ENCODE results near the gene EPO. TPM values are rescaled to one million over a fixed set of nuclear protein-coding genes. Genes with fewer than 3 reads are reported as not detected.

Gene EPO
- total and polyA plus RNA-seq, 2 of the 8 experiments (the other 6 are each of a cell fraction or from before 2014, with no cell fraction given) = 0.42 to 0.95 TPM

DNA sequence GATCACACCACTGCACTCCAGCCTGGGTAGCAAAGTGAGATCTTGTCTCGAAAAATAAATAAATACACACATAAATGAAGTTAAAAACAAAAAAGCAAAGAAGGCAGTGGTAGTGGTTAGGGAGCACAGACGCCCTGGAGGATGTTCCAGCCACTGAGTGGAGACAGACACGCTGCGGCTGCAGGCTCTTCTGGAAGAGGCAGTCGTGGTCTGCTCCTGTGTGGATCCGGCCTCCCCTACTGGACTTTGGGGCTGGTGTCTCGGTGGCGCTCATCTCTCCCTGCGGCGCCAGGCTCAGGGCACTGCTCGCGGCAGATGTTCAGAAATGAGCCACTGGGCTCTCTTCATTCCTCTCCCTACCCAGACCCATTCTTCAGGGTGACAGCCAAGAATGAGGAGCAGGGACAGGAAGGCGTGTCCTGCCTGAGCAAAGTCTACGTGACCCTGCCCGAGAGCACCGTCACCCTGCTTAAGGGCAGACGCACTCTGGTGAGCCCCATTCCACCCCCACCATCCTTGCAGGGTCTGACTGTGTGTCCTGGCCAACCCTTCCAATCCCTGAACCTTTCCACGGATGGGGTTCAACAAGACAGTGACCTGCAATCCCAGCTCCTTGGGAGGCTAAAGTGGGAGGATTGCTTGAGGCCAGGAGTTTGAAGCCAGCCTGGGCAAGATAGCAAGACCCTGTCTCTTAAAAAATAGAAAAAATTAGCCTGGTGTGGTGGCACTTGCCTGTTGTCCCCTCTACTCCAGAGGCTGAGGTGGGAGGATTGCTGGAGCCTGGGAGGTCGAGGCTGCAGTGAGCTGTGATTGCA lies 39.3 kb downstream of the EPO start:
- Histone ChIP-seq H3K23me2 (ENCODE audit: low read depth, low read length) (0 out of 2 replicates have a peak, but pooled peaks cover 1% of the 10 kb centered on the region), H3K4me3 (ENCODE audit: extremely low read depth in 1 of 4, insufficient read depth in 2 of 4, low read depth in 3 of 4, low read length in 4 of 4) (no peak overlapping the region), H4K20me1 (replicated peaks in 1 of 2; ENCODE audit: control insufficient read depth in 1 of 2, insufficient read depth in 2 of 2, low read length in 2 of 2) (no peaks in the 10 kb centered on the region), H2BK12ac (ENCODE audit: low read depth, low read length) (no peak overlapping the region), H3K27me3 (replicated peaks in 1 of 4; ENCODE audit: control insufficient read depth in 3 of 4, extremely low read depth in 1 of 4, insufficient read depth in 3 of 4, low read length in 3 of 4) (no peaks in the 10 kb centered on the region), H3K56ac (replicated peaks; ENCODE audit: insufficient read length, low read depth, low read length) (no peak overlapping the region), H2BK20ac (ENCODE audit: low read length) (no peak overlapping the region; the same call in 1 of the 2 replicates), H3K9ac (replicated peaks in 1 of 4; ENCODE audit: extremely low read depth in 1 of 4, low read depth in 3 of 4, low read length in 3 of 4) (no peak overlapping the region), H3K18ac (ENCODE audit: extremely low read depth, low read length) (no peak overlapping the region), H4K91ac (replicated peaks; ENCODE audit: insufficient read length, low read length) (no peak overlapping the region), H2AFZ (ENCODE audit: low read length) (no peak overlapping the region), H3K27ac (ENCODE audit: low read depth, low read length) (no peak overlapping the region), H2BK5ac (ENCODE audit: low read depth, low read length) (no peak overlapping the region), H3K23ac (ENCODE audit: insufficient read length) (no peak overlapping the region), H3K79me1 (ENCODE audit: low read depth, low read length) (no peaks in the 10 kb centered on the region), H2BK120ac (replicated peaks; ENCODE audit: low read depth, low read length) (no peak overlapping the region), H3K36me3 (ENCODE audit: control insufficient read depth in 2 of 4, insufficient read depth in 4 of 4, low read length in 3 of 4) (no peaks in the 10 kb centered on the region), H3K4me2 (ENCODE audit: insufficient read depth in 1 of 2, low read depth in 2 of 2, low read length in 2 of 2) (no peak overlapping the region), H3K14ac (ENCODE audit: insufficient read length) (no peak overlapping the region), H3K4ac (replicated peaks; ENCODE audit: insufficient read length, low read depth, low read length) (peak overlapping the region; percentile 44), H2BK15ac (ENCODE audit: low read length) (no peak overlapping the region; the same call in 1 of the 2 replicates), H3K79me2 (ENCODE audit: control insufficient read depth in 1 of 2, insufficient read depth in 2 of 2, low read length in 2 of 2) (no peaks in the 10 kb centered on the region), H4K8ac (ENCODE audit: extremely low read depth, insufficient read depth, low read length) (no peak overlapping the region), H2AK5ac (ENCODE audit: low read depth, low read length) (no peak overlapping the region), H3K9me3 (ENCODE audit: insufficient read depth in 2 of 2, low read depth in 1 of 2, low read length in 1 of 2) (no peaks in the 10 kb centered on the region), H3K4me1 (replicated peaks in 1 of 4; ENCODE audit: control insufficient read depth in 3 of 4, insufficient read depth in 4 of 4, low read length in 3 of 4) (peaks cover 0 to 2% (median 0%) of the 10 kb centered on the region in 4 experiments; a peak in 2 of 7 replicates), H4K5ac (ENCODE audit: insufficient read length, low read depth, low read length) (no peak overlapping the region)
- ChIA-PET CTCF (ENCODE audit: partially characterized antibody) (interaction anchor here (0.6 to 4.3 kb wide), 7 partner anchors 13 to 145 kb away, joined by 3 to 10 read pairs (median 4); no protein-coding TSS in a partner anchor), POLR2A (ENCODE audit: partially characterized antibody) (interaction anchor here (1.1 kb wide), 1 partner anchor 78 kb away, joined by 3 read pairs; no protein-coding TSS in a partner anchor)
- DNase-seq (ENCODE audit: low read depth in 1 of 2, low spot score in 2 of 2) (no peak), FAIRE-seq (no peak)
- TF ChIP-seq RBBP5 (IDR thresholded peaks at IDR 0.05; ENCODE audit: borderline replicate concordance, low read depth, low read length) = no peak
- 90% methylated on average over 19 of the region's 19 CpGs; no CpG with 5 or more reads in 1 of the 2 experiments for WGBS, 2 experiments (ENCODE audit: extremely low coverage in 1 of 2, insufficient coverage in 1 of 2, insufficient read length in 1 of 2, insufficient replicate concordance in 2 of 2, low coverage in 1 of 2, low lambda C conversion rate in 2 of 2, missing lambda C conversion rate in 1 of 2)

Data from H1 (cell line).